Measurements from ENCODE around the gene IRF4. TPM values are rescaled to one million over a fixed set of nuclear protein-coding genes. Genes with fewer than 3 reads are reported as not detected.

The IRF4 gene
- total RNA-seq (2022; extraction: Qiagen RNA extraction; ENCODE audit: low read depth), result 0.09 to 0.32 TPM (median 0.12 TPM) in 5 replicates

DNA sequence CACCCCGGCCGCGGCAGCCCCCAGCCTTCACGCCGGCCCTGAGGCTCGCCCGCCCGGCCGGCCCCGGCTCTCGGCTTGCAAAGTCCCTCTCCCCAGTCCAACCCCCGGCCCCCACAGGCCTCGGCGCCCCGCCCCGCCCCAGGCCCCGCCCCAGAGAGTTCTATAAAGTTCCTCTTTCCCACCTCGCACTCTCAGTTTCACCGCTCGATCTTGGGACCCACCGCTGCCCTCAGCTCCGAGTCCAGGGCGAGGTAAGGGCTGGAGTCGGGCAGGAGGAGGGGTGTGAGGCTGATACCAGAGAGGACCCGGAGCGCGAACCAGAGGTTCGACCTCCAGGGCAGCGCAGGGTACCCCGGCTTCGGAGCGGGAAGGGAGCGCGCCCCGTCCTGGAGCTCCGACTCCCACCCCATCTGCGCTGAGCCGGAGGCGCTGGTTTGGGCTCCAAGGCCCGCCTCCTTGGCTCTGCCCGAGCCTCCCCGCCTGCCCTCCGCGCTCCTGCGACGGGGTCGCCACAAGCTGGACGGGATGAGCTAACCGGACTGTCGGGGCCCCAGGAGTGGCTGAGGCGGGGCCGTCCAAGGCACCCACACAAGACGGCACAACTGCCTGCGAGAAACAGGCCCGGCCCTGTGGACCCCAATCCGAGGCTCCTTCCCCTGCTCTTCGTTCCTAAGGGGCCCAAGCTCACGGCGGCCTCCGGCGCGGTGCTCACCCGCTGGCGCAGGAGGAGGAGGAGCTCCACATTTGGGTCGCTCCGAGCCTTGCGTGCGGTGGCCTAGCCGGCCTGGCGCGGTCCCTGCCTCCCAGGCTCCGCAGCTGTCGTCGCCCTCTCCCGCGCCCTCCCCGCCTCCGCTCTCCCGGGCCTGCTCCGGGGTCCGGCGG, at the start of gene IRF4:
TSS of gene IRF4 (plus strand) at position 194 of the 882 bp plus-strand sequence. CDS start 1,401 bp downstream, outside the sequence.

Other genes with a start within 250 kb of the IRF4 start
- gene DUSP22, start 99.3 kb upstream of the IRF4 start, total RNA-seq (2022; extraction: Qiagen RNA extraction; ENCODE audit: low read depth), result 7.9 to 12.9 TPM (median 12.5 TPM) in 5 replicates

All from A549 treated with DMSO at 1 μM for 4 hours (cell line).